Esophagus muscularis mucosa (tissue), 4 donors: Measurements from ENCODE around the gene XRN2.

Experiments used
- EP300 ChIP-seq: sonication (generic); formaldehyde crosslinking; IDR thresholded peaks from one replicate; pipeline ENCODE4 v1.6.1; 2017; ENCODE audit warnings: antibody characterized with exemption
- POLR2A ChIP-seq: fragments of 450-650 bp; IDR thresholded peaks from one replicate; pipeline ENCODE4 v1.6.1; 2017; ENCODE audit warnings: antibody characterized with exemption, moderate library complexity, mild to moderate bottlenecking, low read depth
- TF ChIP-seq, protein P1 (sequence below), 3 experiments: fragments of 200-600 bp in 2 of 3; fragments of 450-650 bp in 1 of 3; sonication (generic) in 2 of 3; IDR thresholded peaks; one replicate each; pipeline ENCODE4 v1.5.1; 2017 to 2019; ENCODE audit warnings: antibody characterized with exemption in 3 of 3, mild to moderate bottlenecking in 2 of 3, moderate library complexity in 1 of 3

- TF ChIP-seq EP300 = no peak
- TF ChIP-seq, protein P1, sequence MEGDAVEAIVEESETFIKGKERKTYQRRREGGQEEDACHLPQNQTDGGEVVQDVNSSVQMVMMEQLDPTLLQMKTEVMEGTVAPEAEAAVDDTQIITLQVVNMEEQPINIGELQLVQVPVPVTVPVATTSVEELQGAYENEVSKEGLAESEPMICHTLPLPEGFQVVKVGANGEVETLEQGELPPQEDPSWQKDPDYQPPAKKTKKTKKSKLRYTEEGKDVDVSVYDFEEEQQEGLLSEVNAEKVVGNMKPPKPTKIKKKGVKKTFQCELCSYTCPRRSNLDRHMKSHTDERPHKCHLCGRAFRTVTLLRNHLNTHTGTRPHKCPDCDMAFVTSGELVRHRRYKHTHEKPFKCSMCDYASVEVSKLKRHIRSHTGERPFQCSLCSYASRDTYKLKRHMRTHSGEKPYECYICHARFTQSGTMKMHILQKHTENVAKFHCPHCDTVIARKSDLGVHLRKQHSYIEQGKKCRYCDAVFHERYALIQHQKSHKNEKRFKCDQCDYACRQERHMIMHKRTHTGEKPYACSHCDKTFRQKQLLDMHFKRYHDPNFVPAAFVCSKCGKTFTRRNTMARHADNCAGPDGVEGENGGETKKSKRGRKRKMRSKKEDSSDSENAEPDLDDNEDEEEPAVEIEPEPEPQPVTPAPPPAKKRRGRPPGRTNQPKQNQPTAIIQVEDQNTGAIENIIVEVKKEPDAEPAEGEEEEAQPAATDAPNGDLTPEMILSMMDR (IDR thresholded peaks at IDR 0.05) = no peak
- TF ChIP-seq POLR2A = no peak
Measured at GRCh38 chr20:21433329-21433890, 130.3 kb downstream of the XRN2 start.
